Gastrocnemius medialis (tissue), 4 donors: Measurements from ENCODE around the gene HPN.

Source experiments
- POLR2A ChIP-seq, 2 donors: fragments of 450-650 bp; IDR thresholded peaks; one replicate each; pipeline ENCODE4 v1.6.1; 2017; ENCODE audit warnings: antibody characterized with exemption in 2 of 2, mild to moderate bottlenecking in 2 of 2, moderate library complexity in 2 of 2
- TF ChIP-seq, protein P1 (sequence below), 5 experiments: fragments of 450-650 bp in 3 of 5; fragments of 200-600 bp in 2 of 5; sonication (generic) in 2 of 5; IDR thresholded peaks in 4 of 5; conservative IDR thresholded peaks in 1 of 5; 1 replicate in 4 of 5; 2 replicates in 1 of 5; pipeline ENCODE4 v1.5.1; 2016 to 2019; ENCODE audit warnings: antibody characterized with exemption in 5 of 5, mild to moderate bottlenecking in 3 of 5, moderate library complexity in 3 of 5

DNA sequence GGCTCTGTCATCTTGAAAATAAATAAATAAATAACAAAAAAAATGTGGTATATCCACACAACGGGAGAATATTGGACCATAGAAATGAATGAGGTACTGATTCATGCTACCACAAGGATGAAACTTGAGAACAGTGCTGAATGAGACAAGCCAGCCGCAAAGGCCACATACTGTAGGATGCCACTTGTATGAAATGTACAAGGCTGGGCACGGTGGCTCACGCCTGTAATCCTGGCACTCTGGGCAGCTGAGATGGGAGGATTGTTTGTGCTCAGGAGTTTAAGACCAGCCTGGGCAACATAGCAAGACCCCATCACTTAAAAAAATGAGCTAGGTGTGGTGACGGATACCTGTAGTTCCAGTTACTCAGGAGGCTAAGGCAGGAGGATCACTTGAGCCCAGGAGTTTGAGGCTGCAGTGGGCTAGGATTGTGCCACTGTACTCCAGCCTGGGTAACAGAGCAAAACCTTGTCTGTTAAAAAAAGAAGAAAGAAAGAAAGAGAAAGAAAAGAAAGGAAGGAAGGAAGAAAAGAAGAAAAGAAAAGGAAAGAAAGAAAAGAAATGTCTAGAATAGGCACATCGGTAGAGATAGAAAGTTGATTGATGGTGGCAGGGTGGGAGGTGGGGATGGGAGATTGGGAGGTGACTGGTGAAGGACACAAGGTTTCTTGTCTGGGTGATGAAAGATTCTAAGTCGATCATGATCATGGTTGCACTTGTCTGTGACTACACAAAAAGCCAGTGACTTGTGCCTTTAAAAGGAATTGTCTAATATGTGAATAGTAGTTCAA is 20.3 kb downstream of the HPN start:
- TF ChIP-seq, protein P1, sequence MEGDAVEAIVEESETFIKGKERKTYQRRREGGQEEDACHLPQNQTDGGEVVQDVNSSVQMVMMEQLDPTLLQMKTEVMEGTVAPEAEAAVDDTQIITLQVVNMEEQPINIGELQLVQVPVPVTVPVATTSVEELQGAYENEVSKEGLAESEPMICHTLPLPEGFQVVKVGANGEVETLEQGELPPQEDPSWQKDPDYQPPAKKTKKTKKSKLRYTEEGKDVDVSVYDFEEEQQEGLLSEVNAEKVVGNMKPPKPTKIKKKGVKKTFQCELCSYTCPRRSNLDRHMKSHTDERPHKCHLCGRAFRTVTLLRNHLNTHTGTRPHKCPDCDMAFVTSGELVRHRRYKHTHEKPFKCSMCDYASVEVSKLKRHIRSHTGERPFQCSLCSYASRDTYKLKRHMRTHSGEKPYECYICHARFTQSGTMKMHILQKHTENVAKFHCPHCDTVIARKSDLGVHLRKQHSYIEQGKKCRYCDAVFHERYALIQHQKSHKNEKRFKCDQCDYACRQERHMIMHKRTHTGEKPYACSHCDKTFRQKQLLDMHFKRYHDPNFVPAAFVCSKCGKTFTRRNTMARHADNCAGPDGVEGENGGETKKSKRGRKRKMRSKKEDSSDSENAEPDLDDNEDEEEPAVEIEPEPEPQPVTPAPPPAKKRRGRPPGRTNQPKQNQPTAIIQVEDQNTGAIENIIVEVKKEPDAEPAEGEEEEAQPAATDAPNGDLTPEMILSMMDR (IDR thresholded peaks at IDR 0.05 in 4 of 5, conservative IDR thresholded peaks at IDR 0.05 in 1 of 5) = no peak
- TF ChIP-seq POLR2A (IDR thresholded peaks at IDR 0.05) = no peak
